Epithelial cell of esophagus (primary cell): ENCODE data around the gene FGF19.

Source experiments
- DNase-seq: peaks from one replicate; pipeline ENCODE4 v3.0.0; 2010; ENCODE audit warnings: low read depth
- H3K4me3 ChIP-seq: 2 replicates; pipeline ENCODE4 v1.5.1; 2011; ENCODE audit warnings: mild to moderate bottlenecking, low read length, control low read depth
- TF ChIP-seq, protein P1 (sequence below): IDR thresholded peaks from 2 replicates; pipeline ENCODE4 v1.5.1; 2011; ENCODE audit warnings: low read depth, mild to moderate bottlenecking, low read length, control low read depth, inconsistent platforms; ENCODE audit not compliant: insufficient read depth; ENCODE audit errors: missing control alignments

Gene FGF19

DNA sequence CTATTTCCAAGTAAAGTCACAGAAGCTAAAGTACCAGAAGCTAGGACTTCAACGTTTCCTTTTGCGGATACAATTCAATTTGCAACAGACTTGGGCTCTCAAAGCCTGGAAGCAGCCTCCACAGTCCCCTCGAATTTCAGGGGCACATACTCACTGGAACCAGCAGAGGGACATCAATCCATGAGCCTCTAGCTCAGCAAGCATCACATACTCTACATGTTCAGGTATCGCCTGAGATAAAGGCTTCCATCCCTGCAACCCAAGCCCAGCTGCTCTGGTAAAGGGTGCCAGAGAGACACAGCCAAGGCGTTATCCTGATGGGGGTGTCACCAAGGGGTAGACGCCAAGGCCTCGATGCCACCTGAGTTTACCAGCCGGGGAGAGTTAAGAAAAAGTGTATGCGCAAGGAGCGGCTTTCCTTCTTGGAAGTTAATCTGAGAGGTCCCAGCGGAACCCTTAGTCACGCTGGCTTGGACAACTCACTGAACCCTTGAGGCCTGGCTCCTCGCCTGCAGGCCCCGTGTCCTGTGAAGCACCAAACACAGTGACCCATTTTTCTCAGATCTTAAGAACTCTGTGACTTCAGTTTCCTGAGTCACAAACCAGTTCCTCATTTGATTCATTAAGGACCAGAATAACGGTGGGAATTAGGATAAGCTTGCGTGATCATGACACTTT, 41.7 kb downstream of the FGF19 start:
- TF ChIP-seq, protein P1, sequence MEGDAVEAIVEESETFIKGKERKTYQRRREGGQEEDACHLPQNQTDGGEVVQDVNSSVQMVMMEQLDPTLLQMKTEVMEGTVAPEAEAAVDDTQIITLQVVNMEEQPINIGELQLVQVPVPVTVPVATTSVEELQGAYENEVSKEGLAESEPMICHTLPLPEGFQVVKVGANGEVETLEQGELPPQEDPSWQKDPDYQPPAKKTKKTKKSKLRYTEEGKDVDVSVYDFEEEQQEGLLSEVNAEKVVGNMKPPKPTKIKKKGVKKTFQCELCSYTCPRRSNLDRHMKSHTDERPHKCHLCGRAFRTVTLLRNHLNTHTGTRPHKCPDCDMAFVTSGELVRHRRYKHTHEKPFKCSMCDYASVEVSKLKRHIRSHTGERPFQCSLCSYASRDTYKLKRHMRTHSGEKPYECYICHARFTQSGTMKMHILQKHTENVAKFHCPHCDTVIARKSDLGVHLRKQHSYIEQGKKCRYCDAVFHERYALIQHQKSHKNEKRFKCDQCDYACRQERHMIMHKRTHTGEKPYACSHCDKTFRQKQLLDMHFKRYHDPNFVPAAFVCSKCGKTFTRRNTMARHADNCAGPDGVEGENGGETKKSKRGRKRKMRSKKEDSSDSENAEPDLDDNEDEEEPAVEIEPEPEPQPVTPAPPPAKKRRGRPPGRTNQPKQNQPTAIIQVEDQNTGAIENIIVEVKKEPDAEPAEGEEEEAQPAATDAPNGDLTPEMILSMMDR: peak; percentile 28
- DNase-seq: no peak
- H3K4me3 ChIP-seq: no peak overlapping the region

DNA sequence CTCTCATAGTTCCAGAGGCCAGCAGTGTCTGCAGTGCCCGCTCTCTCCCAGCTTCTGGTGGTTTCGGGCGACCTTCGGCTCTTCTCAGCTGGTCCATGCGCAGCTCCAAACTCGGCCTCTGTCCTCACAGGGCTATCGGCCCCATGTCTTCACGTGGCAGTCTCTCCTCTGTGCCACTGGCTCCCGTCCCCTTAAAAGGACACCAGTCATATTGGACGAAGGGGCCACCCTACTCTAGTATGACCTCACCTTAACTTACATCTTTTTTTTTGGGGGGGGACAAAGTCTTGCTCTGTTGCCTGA, 42.5 kb downstream of the FGF19 start:
- no peak overlapping the region for H3K4me3 ChIP-seq
- no peak for DNase-seq
- TF ChIP-seq, protein P1: no peak

GRCh38 chr11:69660001-69660500, 43.8 kb downstream of the FGF19 start:
- DNase-seq: no peak
- H3K4me3 ChIP-seq: no peak overlapping the region
- TF ChIP-seq, protein P1: no peak

DNA sequence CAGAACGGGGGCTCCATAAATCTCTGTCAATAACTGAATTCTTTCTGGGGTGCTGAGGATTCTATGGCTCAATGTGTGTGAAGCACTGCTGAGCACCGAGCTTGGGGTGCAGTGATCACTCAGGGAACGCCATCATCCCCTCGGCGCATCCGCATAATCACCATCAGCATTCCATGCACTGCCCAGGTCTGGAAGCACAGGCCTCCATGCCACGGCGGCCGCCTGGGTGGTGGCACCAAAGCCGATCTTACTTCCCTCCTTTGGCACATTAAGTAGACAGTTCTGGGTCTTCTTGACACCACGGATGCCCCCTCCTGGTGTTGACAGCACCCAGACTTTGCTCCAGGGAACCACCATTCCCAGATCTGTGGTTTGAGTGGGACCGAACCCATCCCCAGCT, 44.2 kb downstream of the FGF19 start:
- H3K4me3 ChIP-seq: no peak overlapping the region
- TF ChIP-seq, protein P1: no peak
- no peak for DNase-seq

GRCh38 chr11:69658626-69659450, 45.0 kb downstream of the FGF19 start:
- no peak overlapping the region for H3K4me3 ChIP-seq

DNA sequence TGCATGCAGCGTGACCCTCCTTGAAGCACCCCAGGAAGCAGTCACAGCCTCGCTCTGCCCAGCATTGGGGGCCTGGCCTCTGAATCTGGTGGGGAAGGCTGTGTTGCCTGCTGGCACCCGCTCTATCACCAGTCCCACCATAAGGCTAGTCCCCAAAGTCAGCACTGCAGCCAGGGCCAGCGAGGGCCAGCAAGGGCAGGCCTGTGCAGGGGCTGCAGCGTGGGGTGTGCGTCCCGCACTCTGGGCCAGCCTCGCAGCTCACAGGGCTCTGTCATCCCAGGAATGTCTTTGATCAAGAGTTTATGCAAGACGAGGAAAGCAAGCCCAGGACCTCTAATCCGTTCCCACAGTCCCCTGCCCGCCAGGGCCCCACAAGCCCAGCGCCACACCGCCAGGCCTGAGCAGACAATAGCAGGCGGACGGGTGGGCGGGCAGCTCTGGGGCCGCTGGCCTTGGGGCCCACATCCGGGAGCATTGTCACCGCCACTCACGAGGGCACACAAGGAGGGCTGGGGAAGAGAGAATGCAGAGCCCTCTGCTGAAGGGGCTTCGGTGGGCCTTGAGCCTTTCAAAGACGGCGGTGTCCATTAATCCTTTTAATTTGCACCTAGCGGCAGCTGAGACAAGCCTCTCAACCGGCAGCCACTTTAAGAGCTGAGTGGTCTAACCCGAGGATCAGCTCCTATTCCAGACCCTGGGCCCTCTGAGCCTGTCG, 45.8 kb downstream of the FGF19 start:
- H3K4me3 ChIP-seq: no peak overlapping the region
- TF ChIP-seq, protein P1: no peak
- DNase-seq: no peak

More at GRCh38 chr11:69658626-69659450, 45.0 kb downstream of the FGF19 start:
- TF ChIP-seq, protein P1: no peak
- DNase-seq: no peak
